SK-N-SH (cell line): ENCODE results near the gene NRN1L.

Experiments used
- EP300 ChIP-seq, 2 experiments: IDR thresholded peaks; 2 replicates each; pipeline versions ENCODE4 v1.4.0 to v1.6.1; 2012; ENCODE audit warnings: borderline replicate concordance in 1 of 2, low read depth in 1 of 2, low read length in 1 of 2
- JUND ChIP-seq: IDR thresholded peaks from 2 replicates; pipeline ENCODE4 v1.4.0; 2012
- POLR2AphosphoS5 ChIP-seq: IDR thresholded peaks from 2 replicates; pipeline ENCODE4 v1.6.1; 2012; ENCODE audit warnings: low read depth, low read length
- RAD21 ChIP-seq: IDR thresholded peaks from 2 replicates; pipeline ENCODE4 v1.6.1; 2012; ENCODE audit warnings: mild to moderate bottlenecking, low read length
- TAF1 ChIP-seq: IDR thresholded peaks from 2 replicates; pipeline ENCODE4 v1.6.1; 2012; ENCODE audit warnings: low read depth, mild to moderate bottlenecking, low read length, moderate library complexity, borderline replicate concordance
- TF ChIP-seq, protein P1 (sequence below): fragments of 200-600 bp; sonication (generic); IDR thresholded peaks from 2 replicates; pipeline ENCODE4 v1.6.1; 2017; ENCODE audit warnings: antibody characterized with exemption, mild to moderate bottlenecking, moderate library complexity
- TF ChIP-seq, protein P2 (sequence below): IDR thresholded peaks from 2 replicates; pipeline ENCODE4; 2012

DNA sequence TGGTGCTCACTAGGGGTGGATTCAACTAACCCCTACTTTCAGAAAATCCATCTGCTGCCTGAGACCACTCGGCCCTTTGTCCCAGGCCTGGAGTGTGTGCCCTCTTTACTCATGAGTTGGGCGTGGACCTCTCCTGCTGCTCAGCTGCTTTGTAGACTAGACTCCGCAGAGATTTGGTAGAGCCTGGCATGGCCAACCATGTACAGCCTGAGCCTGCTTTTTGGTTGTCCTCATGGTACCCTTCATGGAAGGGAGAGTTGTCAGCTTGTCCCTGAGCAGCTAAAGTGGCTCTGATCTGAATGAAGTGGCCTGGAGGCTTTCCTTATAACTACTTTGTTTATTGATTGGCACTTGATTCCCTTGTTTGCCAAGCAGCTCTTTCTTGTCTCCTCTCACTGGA lies 10.3 kb upstream of the NRN1L start:
- TF ChIP-seq POLR2AphosphoS5 (no peak), JUND (no peak), EP300 (IDR thresholded peaks at IDR 0.05; ENCODE audit: borderline replicate concordance in 1 of 2, low read depth in 1 of 2, low read length in 1 of 2) (no peak), RAD21 (no peak), TAF1 (no peak)
- TF ChIP-seq, protein P1, sequence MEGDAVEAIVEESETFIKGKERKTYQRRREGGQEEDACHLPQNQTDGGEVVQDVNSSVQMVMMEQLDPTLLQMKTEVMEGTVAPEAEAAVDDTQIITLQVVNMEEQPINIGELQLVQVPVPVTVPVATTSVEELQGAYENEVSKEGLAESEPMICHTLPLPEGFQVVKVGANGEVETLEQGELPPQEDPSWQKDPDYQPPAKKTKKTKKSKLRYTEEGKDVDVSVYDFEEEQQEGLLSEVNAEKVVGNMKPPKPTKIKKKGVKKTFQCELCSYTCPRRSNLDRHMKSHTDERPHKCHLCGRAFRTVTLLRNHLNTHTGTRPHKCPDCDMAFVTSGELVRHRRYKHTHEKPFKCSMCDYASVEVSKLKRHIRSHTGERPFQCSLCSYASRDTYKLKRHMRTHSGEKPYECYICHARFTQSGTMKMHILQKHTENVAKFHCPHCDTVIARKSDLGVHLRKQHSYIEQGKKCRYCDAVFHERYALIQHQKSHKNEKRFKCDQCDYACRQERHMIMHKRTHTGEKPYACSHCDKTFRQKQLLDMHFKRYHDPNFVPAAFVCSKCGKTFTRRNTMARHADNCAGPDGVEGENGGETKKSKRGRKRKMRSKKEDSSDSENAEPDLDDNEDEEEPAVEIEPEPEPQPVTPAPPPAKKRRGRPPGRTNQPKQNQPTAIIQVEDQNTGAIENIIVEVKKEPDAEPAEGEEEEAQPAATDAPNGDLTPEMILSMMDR = no peak
- TF ChIP-seq, protein P2, sequence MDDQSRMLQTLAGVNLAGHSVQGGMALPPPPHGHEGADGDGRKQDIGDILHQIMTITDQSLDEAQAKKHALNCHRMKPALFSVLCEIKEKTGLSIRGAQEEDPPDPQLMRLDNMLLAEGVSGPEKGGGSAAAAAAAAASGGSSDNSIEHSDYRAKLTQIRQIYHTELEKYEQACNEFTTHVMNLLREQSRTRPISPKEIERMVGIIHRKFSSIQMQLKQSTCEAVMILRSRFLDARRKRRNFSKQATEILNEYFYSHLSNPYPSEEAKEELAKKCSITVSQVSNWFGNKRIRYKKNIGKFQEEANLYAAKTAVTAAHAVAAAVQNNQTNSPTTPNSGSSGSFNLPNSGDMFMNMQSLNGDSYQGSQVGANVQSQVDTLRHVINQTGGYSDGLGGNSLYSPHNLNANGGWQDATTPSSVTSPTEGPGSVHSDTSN = no peak
